Activated CD4-positive, alpha-beta T cell treated with anti-CD3 and anti-CD28 coated beads for 1 hour (primary cell): ENCODE data around the gene LHX4.

Experiments used
- DNase-seq: peaks from one replicate; pipeline ENCODE4 v3.0.0-alpha.2; 2020

The LHX4 gene

DNA sequence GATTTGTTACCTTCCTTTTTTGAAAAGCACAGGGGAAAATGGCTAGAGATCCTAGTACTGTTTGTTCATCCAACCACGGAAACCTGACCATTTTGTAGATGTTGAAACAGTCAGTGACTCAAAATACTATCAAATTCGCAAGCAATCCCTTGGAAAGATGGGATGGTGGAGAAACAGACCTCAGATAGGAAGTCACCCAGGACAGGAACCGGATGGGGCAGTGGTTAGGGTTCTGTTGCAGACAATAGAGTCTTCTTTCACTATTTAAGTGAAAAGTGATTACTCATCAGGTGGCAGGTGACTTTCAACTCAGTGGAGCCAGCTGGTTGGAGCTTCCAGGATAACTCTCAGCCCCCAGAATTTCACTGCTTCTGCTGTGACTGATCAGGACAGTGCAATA, 17.0 kb downstream of the LHX4 start:
- DNase-seq, result no peak

DNA sequence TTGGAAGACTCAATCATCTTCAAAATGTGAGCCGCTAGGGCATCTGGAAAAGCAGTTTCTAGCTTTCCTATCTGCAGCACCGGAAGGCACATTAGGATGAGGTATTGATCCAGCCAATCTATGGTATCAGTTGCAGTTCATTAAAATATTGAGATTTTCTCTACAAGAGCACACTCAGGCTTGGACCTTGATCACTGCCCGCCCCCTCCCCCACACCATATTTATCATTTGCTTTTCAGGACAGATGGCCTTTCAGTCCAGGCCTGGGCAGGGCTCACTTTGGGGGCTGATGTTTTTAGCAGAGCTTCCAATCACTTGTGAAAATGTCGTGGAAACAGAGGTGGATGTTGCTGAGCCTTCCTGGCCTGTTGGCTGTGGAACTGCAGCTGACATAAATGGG, 17.5 kb downstream of the LHX4 start:
- DNase-seq, result no peak

DNA sequence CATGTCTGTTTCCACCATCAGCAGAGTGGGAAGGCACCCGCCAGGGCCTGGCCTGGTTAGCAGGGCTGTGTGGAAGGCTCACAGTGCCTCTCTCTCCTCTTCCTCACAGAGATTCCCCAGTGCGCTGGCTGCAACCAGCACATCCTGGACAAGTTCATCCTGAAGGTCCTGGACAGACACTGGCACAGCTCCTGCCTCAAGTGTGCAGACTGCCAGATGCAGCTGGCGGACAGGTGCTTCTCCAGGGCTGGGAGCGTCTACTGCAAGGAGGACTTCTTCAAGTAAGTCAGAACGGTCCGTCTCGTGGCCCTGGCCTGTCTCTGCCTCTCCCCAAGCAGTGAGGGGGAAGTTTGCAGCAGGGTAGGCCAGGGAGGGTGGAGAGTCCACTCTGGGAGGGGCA, 18.1 kb downstream of the LHX4 start:
- no peak for DNase-seq

DNA sequence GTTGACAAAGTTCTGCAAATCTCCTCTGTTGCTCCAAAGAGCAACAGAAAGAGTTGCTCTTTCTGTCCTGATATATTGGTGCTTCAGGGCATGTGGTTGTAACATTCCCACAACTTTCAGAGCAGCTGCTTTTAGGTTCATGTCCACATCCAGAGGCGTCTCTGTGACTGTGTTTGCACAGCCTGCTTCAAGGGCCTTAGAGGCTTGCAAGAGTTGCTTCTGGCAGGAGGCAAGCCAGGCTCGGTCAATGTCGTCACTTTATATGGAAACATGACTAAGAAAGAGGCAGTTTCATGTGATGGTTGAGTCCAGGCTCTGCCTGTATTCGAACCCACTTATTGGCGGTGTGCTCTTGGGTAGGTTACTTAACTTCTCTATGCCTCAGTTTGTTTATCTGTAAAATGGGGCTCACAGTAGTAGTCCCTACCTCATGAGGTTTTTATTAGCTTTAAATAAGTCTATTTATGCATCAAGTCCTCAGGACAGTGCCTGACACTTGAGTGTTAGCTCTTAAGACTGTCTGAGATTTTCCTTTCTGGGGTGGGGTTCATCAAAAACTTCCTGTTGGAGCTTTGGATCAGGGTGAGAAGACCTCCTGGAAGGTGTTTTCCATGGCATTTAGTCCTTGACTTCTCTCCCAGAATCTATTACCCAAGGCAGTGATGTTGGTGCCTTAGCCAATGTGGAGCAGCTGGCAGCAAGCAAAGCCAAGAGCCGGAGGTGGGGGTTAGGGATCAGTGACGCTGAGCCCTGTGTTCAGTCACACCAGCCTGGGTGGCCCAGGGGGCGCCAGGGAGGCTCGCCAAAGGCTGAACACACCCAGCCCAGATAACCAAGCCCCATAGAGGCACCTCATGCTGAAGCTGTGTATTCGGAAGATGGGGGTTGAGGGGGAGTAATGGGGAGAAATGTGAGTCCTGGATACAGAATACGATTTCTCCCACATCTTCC, 18.9 kb downstream of the LHX4 start:
- DNase-seq, result no peak

DNA sequence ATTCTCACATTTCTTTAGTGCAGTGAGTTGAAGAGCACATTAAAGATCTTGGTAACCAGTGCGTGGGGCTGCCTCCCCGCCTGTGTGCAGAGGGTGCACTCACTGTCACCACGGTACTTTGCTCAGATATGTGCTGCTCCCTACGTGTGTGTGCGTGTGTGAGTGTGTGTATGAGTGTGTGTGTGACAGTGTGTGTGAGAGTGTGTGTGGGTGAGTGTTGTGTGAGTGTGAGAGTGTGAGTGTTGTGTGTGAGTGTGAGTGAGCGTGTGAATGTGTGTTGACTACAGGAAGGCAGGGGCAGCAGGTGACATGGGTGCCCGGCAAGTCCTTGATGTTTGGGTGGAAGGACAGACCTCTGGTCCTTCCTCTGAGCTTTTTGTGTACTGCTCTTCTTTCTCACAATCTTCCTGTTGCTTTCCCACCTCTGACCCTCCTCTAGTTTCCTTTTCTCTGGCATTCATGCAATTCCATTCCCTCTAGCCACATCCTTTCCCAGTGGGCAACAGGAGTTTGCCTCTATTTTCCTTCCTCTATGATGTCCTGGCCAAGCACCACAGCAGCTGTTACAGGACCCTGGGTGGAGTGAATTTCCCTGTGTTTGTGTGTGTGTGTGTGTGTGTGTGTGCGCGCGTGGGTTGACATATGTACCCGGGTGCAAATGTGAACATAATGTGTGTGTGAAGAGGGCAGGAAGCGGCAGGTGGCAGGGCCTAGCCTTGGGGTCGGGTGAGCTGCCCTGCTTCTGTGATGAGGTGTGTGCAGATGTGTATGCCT, 19.8 kb downstream of the LHX4 start:
- DNase-seq, result no peak

DNA sequence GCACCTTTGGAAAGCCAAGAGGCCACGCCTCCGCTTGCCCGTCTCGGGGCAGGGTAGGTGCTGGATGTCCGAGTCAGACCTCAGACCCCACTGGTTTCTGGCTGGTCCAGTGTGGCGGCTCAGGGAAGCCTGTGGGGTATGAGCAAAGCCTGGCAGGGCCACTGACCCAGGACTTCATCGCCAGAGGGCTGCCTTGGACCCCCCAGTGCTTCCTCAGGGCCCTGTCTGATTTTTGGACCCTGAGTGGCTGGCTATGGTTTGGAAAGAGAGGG, 20.4 kb downstream of the LHX4 start:
- DNase-seq, result no peak

DNA sequence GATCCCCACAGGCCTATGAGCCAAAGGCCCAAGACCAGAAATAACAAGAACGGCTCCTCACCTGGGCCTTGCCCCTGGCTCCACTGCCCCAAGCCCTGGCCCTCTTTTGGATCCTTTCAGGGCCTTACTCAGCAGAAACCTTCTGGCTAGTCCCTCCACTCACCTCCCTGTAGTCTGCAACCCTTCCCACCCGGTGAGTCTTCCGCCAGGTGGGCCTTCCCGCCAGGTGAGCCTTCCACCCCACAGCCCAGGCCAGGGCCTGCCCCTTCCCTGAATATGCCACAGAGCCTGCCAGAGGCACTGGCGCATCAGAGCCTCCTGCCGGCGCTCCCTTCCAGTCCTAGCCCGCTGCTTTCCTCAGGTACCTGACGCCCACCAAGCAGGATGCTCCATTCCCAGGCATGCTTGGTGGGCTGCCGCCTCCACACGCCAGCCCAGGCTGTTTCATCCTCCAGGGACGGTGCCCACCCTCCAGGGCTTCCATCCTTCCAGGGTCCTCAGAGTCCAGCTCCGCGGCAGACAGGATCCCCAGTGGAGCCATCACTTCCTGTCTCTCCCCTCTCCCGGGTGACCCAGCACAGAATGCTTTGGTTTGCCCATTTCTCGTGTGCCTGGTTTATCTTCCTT, 20.9 kb downstream of the LHX4 start:
- DNase-seq, result no peak

DNA sequence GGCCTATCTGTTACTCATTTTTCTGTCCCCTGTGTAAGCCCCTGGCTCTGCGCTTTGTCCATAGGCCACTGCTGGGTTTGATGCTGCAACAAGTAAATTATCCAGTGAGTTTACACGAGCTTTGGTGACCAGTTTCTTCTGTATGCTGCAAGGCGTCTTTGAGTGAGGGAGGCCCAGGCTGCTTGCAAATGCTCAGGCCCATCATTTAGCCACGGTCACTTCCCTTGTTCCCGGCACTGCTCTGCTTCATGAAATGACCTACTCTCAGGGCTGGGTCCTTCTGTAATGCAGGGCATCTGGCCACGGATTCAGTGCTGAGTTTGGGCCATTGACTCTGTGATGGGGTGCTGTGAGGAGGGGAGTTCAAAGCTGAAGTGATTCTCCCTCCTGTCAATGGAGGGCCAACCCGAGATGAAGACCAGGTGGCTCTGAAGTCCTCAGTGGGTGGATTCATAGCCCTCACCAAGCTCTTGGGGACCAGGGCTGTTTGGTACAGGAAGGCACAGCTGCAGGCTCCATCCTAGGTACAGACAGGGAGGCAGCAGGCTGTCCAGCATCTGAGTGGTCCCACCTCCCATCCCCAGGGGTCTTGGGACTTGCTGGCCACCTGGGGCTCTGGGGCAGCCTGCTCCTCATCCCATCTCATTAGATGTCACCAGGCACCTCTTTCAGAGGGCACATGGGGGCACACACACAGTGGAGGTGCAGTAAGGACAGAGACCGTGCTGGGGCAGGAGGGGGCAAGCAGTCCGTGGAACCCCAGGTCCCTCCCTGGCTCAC, 21.7 kb downstream of the LHX4 start:
- no peak for DNase-seq

DNA sequence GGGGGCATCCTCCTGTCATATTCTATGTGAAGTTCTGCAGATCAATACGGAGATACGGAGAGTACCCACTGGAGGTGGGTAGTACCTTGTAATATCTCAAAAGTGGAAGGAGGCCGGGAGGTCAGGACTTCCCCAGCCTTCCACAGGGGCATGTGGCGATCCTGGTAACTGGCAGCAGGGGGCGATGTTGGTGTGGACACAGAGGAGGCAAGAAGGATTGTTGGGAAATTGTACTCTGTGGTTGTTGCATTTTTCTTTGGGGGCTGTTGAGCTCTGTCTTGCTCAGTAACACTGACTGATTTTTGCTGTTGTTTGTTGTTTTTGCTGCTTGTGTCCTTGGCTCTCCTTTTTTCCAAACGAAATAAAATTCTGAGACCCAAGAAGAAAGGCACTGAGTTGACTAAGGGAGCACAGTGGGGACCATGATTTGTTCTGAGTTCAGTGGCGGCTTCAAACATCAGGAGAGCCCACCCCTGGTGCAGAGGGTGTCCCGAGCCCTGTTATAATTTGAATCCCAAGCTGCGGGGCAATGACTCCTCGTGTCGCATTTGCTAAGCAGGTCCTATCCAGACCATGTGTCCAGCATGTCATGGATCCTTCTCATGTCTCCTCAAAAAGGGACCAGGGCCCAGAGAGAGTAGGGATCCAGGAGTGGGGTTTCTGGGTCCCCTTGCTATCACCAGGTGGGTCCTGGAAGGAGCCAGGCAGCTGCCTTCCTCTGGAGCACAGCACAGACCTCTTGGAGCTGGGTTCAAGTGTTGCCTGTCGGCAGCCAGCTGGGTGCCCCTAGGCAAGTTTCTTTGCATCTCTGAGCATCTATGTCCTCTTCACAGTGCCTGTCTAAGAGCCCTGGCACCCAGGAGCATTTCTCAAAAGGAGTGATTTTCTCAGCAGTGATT, 22.8 kb downstream of the LHX4 start:
- peak; percentile 46 for DNase-seq

DNA sequence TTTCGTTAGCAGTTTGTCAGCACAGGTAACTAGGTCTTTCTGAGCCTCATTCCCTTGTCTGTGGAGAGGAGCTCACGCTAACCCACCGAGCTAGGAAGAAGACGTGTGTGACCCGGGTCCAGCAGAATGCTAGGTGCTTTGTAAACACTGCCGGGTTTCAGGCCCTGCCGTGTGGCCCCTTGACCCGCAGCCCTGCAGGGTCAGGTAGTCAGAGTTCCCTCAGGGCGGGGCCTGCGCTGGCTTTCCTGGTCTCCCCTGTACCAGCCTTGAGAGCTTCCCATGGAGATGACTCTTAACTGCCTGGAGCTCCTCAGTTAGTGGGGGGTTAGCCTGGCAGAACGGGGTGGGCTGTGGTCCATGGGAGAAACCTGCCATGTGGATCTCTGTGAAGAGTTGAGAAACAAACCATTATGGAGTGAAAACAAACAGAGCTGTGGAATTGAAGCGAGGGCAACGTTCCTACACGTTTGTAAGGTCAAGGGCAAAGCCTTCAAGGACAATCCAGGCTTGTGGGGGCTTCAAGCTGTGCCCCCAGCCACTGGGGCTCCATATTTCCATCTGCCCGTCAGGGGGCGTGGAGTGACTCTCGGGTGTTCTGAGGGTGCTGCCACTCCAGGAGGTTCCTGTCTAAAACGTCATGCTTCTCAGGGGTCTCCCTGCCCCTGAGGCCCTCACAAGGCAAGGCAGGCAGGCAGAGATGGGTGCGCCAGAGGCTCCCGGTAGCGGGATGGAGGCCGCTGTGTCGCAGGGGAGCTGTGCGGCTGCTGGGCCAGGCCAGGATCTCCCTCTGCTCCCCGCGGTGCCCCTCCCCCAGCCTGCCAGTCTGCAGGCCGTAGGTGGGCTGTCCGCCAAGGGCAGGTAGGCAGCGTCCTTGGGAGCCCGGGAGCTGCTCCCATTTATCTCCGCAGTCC, 23.8 kb downstream of the LHX4 start:
- DNase-seq, result no peak

DNA sequence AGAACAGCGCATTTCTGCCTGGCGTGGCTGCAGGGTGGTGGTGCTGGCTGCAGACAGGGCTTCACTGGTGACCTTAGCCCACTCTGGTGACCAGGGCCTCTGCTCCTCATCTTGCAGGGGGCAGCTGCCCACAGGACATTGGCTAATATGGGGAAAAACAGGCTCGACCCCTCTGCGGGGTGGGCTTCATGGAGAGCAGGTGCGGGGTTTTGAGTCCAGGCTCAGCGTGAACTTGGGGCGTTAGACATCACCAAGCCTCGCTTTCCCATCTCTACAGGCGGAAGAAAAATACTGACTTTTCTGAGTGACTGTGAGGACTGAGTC, 24.4 kb downstream of the LHX4 start:
- no peak for DNase-seq

DNA sequence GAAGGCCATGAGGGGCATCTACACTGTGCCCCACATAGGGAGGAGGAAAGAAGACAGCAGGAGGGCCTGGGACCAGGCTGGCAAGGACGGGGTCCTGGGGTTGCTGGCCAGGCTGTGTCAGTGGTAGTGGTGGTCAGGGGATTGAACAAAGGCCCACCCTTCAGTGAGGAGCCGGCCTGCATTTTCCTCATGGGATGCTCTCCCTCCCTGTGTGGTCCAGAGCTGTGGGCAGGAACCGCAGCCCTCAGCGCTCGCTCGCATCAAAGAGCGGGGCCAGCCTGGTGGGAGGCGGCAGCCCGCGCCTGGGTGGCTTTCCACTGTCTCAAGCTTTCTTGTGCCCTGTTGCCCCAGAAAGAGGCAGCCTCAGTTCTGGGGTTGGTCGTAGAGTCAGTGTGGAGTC, 24.8 kb downstream of the LHX4 start:
- no peak for DNase-seq

DNA sequence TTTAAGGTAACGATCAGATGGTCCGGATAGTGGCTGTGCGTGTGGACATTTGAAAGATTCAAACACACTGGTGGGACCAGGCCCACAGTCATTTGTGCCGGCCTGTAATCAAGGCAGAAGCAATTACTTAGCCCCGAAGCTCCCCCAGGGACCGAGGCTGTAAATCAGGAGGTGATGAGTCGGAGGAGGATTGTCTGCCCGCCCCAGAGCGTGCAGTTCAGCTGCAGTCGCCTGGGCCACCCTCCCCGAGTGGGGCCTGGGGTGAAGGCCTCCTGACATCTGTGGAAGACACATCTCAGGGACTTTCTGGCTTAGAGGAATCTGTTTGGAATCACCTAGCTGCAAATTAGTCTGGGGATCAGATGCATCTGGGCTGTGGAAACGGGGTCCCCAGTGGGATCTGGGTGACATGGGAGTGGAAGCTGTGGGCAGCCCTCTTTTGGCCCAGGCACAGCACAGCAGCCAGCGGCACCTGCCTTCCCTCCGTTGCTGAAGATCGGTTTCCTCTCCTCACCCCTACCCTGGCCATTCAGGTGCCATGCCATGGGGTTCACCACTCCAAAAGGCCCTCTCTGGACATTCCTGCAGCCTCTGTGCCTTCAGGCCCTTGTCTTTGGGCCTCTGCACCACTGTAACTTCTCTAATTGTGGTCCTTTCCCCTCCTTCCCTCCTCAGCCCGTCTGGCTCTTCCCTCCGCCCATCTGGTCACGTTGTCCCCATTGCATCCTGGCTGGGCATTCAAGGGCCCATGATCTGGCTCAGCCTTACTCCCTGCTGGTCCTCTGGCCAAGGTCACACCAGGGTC, 25.7 kb downstream of the LHX4 start:
- no peak for DNase-seq

DNA sequence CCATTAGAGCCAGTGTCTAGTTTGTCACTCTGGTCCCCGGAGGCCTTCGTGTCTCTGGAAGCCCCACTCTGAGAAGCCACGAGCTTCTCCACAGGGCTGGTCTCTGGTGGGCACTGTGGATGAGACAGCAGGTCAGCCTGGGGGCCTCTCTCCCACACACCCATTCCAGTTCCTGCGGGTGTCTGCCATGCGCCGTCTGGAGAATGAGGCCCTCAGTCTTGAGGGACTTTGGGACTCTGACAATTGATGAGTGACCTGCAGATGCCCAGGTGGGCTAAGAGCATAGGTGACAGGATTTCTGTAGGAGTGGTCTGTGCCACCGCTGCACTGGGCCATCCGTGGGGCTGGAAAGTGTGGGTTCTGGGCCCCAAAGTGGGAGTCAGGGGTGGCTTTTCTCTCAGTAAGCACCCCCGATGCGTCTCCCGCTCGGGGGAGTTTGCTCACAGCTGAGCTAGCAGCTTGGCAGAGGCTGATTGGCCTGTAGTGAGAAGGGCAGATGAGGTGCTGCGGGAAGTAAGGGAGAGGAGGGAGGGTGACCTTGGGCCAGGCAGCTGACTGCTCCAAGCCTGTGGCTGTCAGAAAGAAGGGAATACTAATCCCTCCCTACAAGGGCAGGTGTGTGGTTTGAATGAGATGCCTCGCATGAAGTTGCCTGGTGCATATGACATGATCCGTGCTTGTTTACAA, 26.4 kb downstream of the LHX4 start:
- DNase-seq, result no peak

DNA sequence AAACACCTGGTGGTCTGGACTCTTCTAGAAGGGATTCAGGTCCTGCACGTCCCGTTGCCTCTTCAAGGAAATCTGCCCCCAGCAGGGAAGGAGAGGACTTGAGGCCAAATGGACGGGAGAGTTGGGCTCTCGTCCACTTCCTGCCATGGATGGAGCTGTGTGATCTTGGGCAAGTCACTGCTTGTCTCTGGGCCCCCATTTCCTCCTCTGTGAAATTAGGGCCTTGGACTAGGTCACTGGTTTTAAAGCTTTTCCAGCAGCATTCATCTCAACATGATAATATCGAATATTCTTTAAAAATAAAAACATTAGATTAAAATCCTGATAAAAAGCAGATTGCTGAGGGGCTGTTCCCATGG, 26.9 kb downstream of the LHX4 start:
- DNase-seq, result no peak

DNA sequence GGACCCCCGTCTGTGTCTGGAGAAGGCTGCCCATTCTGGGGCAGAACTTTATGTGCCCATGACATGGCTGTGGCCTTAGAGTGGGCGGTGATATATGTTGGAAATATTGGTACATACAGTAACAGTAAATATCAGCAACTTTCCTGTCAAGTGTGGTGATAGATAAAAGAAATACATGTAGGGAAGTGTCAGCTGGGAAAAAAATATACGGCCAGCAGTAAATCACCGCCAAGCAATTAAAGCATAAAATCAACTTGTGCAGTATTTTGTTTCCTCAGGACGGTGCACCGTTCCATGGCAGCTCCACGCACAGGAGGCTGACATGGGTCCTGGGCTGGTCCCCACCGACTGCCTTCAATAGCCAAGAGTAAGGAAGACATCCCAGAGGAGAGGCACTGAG, 27.4 kb downstream of the LHX4 start:
- DNase-seq, result no peak

DNA sequence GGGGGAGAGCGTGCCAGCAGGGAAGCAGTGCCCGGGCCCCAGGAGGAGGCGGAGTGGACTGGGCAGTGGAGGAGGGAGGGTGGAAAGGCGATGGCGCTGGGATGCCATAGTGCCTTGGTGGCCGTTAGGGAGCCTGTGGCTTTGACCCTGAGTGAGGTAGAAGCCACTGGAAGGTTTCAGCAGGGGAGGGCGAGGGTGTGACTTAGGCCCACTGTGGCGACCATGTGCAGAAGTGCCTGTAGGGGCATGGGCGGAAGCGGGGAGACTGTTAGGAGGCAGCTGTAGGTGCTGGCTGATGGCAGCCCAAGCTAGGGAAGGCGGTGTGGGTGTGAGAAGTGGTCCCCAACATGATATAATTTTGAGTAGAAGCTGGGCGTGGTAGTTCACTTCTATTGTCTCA, 28.2 kb downstream of the LHX4 start:
- DNase-seq, result no peak

DNA sequence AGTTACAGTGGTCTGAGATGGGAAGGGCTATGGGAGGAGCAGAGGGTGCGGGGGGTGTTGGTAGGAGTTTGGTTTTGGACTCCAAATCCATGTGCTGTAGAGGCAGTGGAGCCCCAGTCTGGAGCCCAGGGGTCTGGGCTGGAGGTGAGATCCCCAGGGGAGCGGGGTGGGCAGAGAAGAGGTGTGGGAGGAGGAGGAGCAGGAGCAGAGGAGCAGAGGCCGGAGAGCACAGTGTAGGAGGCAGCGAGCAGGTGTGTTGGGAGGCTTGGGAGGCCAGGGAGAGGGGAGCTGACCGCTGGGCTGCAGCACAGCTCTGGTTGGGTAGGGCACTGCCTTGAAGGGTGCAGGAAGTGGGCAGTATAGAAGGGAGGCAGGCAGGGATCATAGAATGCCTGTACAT, 28.9 kb downstream of the LHX4 start:
- no peak for DNase-seq

DNA sequence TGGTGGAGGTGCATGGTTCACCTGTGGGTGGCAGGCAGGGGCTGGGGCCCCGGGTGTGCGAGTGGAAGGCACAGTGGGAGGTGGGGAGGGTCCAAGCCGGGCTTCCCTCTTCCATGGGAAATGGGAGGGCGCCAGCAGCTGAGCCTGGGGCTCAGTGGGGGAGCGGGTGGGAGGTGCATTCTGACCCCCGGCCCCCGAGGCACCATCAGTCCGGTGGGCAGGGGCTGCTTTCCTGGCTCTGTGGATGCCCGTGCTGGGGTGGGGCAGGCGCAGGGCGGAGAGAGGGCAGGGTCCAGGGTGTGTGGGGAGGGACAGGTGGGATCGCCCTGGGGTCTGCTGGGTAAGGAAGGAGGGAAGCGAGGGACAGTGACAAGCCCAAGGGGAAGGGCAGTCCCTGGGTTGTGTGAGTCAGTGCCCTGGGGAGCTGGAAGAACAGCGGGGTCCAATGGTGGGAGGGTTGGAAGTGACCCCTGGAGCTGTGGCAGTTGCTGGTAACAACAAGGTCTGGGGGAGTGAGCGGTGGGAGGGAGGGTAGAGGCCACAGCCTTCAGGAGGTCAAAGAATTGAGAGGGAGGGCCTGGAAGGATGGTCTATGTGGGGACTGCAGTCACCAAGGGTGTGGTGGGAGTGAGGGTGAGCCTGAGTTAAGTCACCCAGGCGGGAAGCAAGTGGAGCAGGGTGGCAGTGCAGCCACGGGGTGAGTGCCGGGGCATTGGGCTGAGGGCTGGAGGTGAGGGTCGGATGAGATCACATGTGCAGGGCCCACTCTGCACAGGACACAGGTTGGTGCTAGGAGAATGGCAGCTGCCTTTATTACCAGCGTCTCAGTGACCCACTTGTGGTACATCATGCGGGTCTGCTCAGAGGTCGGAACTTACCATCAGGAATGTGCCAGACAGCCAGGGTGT, 29.6 kb downstream of the LHX4 start:
- DNase-seq, result no peak
